Prostate gland (tissue), 2 donors: Measurements from ENCODE around the gene TNRC6C. TPM values are rescaled to one million over a fixed set of nuclear protein-coding genes. Genes with fewer than 3 reads are reported as not detected.

Source experiments
- DNase-seq: peaks from one replicate; pipeline ENCODE4 v3.0.0-alpha.2; 2019; ENCODE audit warnings: low spot score
- H3K27ac ChIP-seq, 2 donors: fragments of 200-600 bp; sonication (generic); 2 replicates each; pipeline ENCODE4 v1.5.1; 2017 to 2019
- H3K27me3 ChIP-seq: fragments of 200-600 bp; sonication (generic); replicated peaks from 2 replicates; pipeline ENCODE4 v1.5.1; 2019; ENCODE audit not compliant: insufficient read depth
- H3K36me3 ChIP-seq, 2 donors: fragments of 200-600 bp; sonication (generic); 1 replicate in 1 of 2; 2 replicates in 1 of 2; pipeline versions ENCODE4 v1.5.1 to v1.8.1; 2017 to 2019
- H3K4me1 ChIP-seq: fragments of 200-600 bp; sonication (generic); replicated peaks from 2 replicates; pipeline ENCODE4 v1.5.1; 2019
- H3K4me3 ChIP-seq, 2 donors: fragments of 200-600 bp; sonication (generic); 2 replicates each; pipeline ENCODE4 v1.5.1; 2017 to 2019
- H3K9me3 ChIP-seq: fragments of 200-600 bp; sonication (generic); 2 replicates; pipeline ENCODE4 v1.5.1; 2017
- CTCF ChIP-seq, 4 experiments: fragments of 200-600 bp in 2 of 4; fragments of 450-650 bp in 2 of 4; sonication (generic) in 2 of 4; IDR thresholded peaks; 1 replicate in 3 of 4; 2 replicates in 1 of 4; pipeline ENCODE4 v1.5.1; 2016 to 2019; ENCODE audit warnings: antibody characterized with exemption in 4 of 4, mild to moderate bottlenecking in 2 of 4, moderate library complexity in 2 of 4
- POLR2A ChIP-seq: fragments of 450-650 bp; IDR thresholded peaks from one replicate; pipeline ENCODE4 v1.6.1; 2016; ENCODE audit warnings: antibody characterized with exemption, mild to moderate bottlenecking
- POLR2AphosphoS5 ChIP-seq: sonication (generic); formaldehyde crosslinking; IDR thresholded peaks from one replicate; pipeline ENCODE4 v1.6.1; 2017; ENCODE audit warnings: antibody characterized with exemption
- WGBS: methylation state at CpG from one replicate; pipeline ENCODE4 v1.1.5; 2018; 5-methylcytosine and 5-hydroxymethylcytosine counted together
- intact Hi-C: fragments of 100-400 bp; cut with DNase I; formaldehyde crosslinking; loops from one replicate; pipeline ENCODE4 v1.14.2; 2022
- total RNA-seq, 2 donors: library from RNA; depleted of rRNA; stranded (reverse); fragments of >200 nt; gene quantifications; one replicate each; pipeline ENCODE4 v1.1.0, GENCODE V29; 2016

The TNRC6C gene
- total RNA-seq, 2 donors from 2014 or later, result 15.5 to 29.7 TPM

GRCh38 chr17:78146881-78147280 lies 188.4 kb downstream of the TNRC6C start:
- intact Hi-C loops, result no loop called here

GRCh38 chr17:78147315-78147998 lies 189.0 kb downstream of the TNRC6C start:
- H3K36me3 ChIP-seq, result no peaks in the 10 kb centered on the region
- TF ChIP-seq POLR2AphosphoS5 (no peak), POLR2A (no peak), CTCF (IDR thresholded peaks at IDR 0.05) (no peak)
- no peak for DNase-seq
- H3K27ac ChIP-seq, result no peak overlapping the region
- no peaks in the 10 kb centered on the region for H3K27me3 ChIP-seq
- no peaks in the 10 kb centered on the region for H3K9me3 ChIP-seq
- no peaks in the 10 kb centered on the region for H3K4me1 ChIP-seq
- H3K4me3 ChIP-seq, result no peak overlapping the region
- intact Hi-C loops, result no loop called here
- 66% methylated on average over 8 of the region's 8 CpGs for WGBS

More at GRCh38 chr17:78146881-78147280, 188.4 kb downstream of the TNRC6C start:
- Histone ChIP-seq H3K9me3 (no peaks in the 10 kb centered on the region), H3K4me3 (no peak overlapping the region), H3K4me1 (no peaks in the 10 kb centered on the region), H3K36me3 (no peaks in the 10 kb centered on the region), H3K27me3 (no peaks in the 10 kb centered on the region), H3K27ac (no peak overlapping the region)
- WGBS, result 97% methylated on average over 6 of the region's 6 CpGs
- DNase-seq, result no peak
- TF ChIP-seq POLR2AphosphoS5 (no peak), POLR2A (no peak), CTCF (IDR thresholded peaks at IDR 0.05) (no peak)

- intact Hi-C loops, result no loop called here
- WGBS, result 77% methylated on average over 14 of the region's 14 CpGs
- DNase-seq, result no peak
- H3K27me3 ChIP-seq, result no peaks in the 10 kb centered on the region
- H3K27ac ChIP-seq, result no peak overlapping the region
- H3K4me3 ChIP-seq, result no peak overlapping the region
- H3K36me3 ChIP-seq, result no peaks in the 10 kb centered on the region
- H3K4me1 ChIP-seq, result no peaks in the 10 kb centered on the region
- no peaks in the 10 kb centered on the region for H3K9me3 ChIP-seq
- TF ChIP-seq POLR2A (no peak), CTCF (IDR thresholded peaks at IDR 0.05) (no peak), POLR2AphosphoS5 (no peak)
These were observed 189.9 kb downstream of the TNRC6C start for GRCh38 chr17:78148286-78149016.

GRCh38 chr17:78151514-78152008 lies 193.1 kb downstream of the TNRC6C start:
- DNase-seq, result peak; percentile 60
- no peaks in the 10 kb centered on the region for H3K9me3 ChIP-seq
- no peaks in the 10 kb centered on the region for H3K27me3 ChIP-seq
- H3K4me1 ChIP-seq, result no peaks in the 10 kb centered on the region
- WGBS, result 31% methylated on average over 7 of the region's 7 CpGs
- no peak overlapping the region for H3K4me3 ChIP-seq
- no peak overlapping the region for H3K27ac ChIP-seq
- TF ChIP-seq POLR2A, result no peak
- TF ChIP-seq POLR2AphosphoS5, result peak; percentile 43
- no peak for TF ChIP-seq CTCF (IDR thresholded peaks at IDR 0.05)
- H3K36me3 ChIP-seq, result no peaks in the 10 kb centered on the region
- intact Hi-C loops, result no loop called here
